Measurements from ENCODE around the gene MAP1LC3B. TPM values are rescaled to one million over a fixed set of nuclear protein-coding genes. Genes with fewer than 3 reads are reported as not detected.
A peak's percentile ranks its signal among the peaks of the same experiment; 100 is the strongest.

MAP1LC3B gene
- total RNA-seq, 1 experiment from 2014 or later = 45.3 TPM

DNA sequence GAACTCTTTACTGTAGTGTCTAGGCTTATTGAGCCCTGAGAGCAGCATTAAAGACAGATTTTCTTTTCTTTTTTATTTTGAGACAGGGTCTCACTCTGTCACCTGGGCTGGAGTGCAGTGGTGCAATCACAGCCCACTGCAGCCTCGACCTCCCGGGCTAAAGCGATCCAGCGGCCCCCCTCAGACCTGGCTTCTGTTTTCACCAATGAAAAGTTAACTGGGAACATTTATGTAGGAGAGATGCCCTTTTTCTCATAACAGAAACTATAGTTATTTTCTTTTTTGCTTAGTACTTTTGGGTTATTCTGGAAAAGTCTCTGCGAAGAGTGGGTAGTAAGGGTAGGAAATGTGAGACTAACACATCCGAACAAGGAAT is 1.5 kb downstream of the MAP1LC3B start:
- H3F3A ChIP-seq (ENCODE audit: insufficient read depth, low read depth) = peaks cover 10% of the 10 kb centered on the region; the same call in 1 of the 2 replicates
- H3K36me3 ChIP-seq (ENCODE audit: low read depth) = no peaks in the 10 kb centered on the region
- H3K4me2 ChIP-seq = peak overlapping the region; percentile 91
- no TSS peak for BruUV-seq (replicated peaks)
- no peak overlapping the region for H2AFZ ChIP-seq
- H3K4me1 ChIP-seq (replicated peaks; ENCODE audit: insufficient read depth) = peaks cover 27% of the 10 kb centered on the region
- ChIA-PET CTCF (interaction anchor here (1.1 kb wide), 1 partner anchor 829 kb away, joined by 5 read pairs; no protein-coding TSS in a partner anchor), POLR2A (ENCODE audit: unreplicated experiment) (no interaction called here)
- TF ChIP-seq EZH2 (IDR thresholded peaks at IDR 0.05; ENCODE audit: low read depth) = no peak
- TF ChIP-seq, protein P1, sequence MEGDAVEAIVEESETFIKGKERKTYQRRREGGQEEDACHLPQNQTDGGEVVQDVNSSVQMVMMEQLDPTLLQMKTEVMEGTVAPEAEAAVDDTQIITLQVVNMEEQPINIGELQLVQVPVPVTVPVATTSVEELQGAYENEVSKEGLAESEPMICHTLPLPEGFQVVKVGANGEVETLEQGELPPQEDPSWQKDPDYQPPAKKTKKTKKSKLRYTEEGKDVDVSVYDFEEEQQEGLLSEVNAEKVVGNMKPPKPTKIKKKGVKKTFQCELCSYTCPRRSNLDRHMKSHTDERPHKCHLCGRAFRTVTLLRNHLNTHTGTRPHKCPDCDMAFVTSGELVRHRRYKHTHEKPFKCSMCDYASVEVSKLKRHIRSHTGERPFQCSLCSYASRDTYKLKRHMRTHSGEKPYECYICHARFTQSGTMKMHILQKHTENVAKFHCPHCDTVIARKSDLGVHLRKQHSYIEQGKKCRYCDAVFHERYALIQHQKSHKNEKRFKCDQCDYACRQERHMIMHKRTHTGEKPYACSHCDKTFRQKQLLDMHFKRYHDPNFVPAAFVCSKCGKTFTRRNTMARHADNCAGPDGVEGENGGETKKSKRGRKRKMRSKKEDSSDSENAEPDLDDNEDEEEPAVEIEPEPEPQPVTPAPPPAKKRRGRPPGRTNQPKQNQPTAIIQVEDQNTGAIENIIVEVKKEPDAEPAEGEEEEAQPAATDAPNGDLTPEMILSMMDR (conservative IDR thresholded peaks at IDR 0.05) = no peak
- H3K9me2 ChIP-seq (ENCODE audit: insufficient read depth) = no peaks in the 10 kb centered on the region
- no peaks in the 10 kb centered on the region for H3K9me3 ChIP-seq (ENCODE audit: insufficient read depth, low read depth)
- H3K4me3 ChIP-seq = peak overlapping the region; percentile 92; the same call in 1 of the 2 replicates
- H3K27ac ChIP-seq = no peak overlapping the region
- H3K79me2 ChIP-seq (ENCODE audit: low read depth) = peaks cover 52% of the 10 kb centered on the region
- DNase-seq = no peak
- H4K20me1 ChIP-seq (ENCODE audit: insufficient read depth) = peaks cover 55% of the 10 kb centered on the region
- intact Hi-C loops (cut with micrococcal nuclease; ENCODE audit: unreplicated experiment) = loop anchor here (1.0 to 5.0 kb wide), 5 partner anchors 13 to 831 kb away; partner anchors contain the start of genes KLHDC4 and SLC7A5
- no peaks in the 10 kb centered on the region for H3K27me3 ChIP-seq (ENCODE audit: insufficient read depth, low read depth)

DNA sequence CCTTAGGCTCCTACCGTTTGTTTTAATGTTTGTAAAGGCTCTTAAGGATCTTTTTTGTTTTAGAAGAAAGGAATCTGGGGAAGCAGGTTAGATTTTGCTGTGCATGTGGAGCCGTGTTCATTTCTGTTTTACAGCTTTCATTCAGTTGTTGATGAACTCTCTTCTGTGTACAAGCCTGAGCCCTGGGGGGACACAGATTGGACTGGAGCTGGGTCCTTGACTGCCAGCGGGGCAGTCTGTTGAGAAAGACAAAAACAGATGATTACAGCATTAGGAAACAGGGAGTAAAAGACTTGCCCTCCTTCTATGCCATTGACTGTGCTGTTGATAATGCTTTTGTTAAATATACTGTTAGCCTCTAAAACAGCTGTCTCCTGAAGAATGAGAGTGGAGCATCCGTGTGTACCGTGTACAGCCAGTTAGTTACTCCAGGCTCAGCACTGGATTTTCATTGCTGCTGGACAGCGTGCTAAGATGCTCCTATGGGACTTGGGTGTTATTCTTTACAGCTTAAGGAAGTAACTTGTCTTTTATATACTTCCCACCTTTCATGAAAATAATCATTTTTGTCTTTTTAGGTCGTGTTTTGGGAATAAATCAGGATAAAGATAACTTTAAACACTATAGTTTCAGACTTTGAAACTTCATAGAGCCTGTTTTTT is 3.2 kb downstream of the MAP1LC3B start:
- DNase-seq = no peak
- H2AFZ ChIP-seq = no peak overlapping the region
- H3K4me2 ChIP-seq = no peak overlapping the region
- no peak for TF ChIP-seq EZH2 (IDR thresholded peaks at IDR 0.05; ENCODE audit: low read depth)
- TF ChIP-seq, protein P1 (conservative IDR thresholded peaks at IDR 0.05) = no peak
- H3K79me2 ChIP-seq (ENCODE audit: low read depth) = peaks cover 52% of the 10 kb centered on the region
- peaks cover 16% of the 10 kb centered on the region for H3K4me1 ChIP-seq (replicated peaks; ENCODE audit: insufficient read depth)
- BruUV-seq (replicated peaks) = no TSS peak
- CTCF ChIA-PET = interaction anchor here (0.6 to 1.3 kb wide), 2 partner anchors 240 to 1309 kb away, joined by 7 to 14 read pairs; no protein-coding TSS in a partner anchor
- H3K36me3 ChIP-seq (ENCODE audit: low read depth) = peaks cover 10% of the 10 kb centered on the region; the same call in 1 of the 2 replicates
- H3K4me3 ChIP-seq = no peak overlapping the region
- no peak overlapping the region for H3K27ac ChIP-seq
- intact Hi-C loops (cut with micrococcal nuclease; ENCODE audit: unreplicated experiment) = no loop called here
- POLR2A ChIA-PET (ENCODE audit: unreplicated experiment) = no interaction called here
- H3F3A ChIP-seq (ENCODE audit: insufficient read depth, low read depth) = peaks cover 4% of the 10 kb centered on the region; the same call in 1 of the 2 replicates
- H3K27me3 ChIP-seq (ENCODE audit: insufficient read depth, low read depth) = no peaks in the 10 kb centered on the region
- no peaks in the 10 kb centered on the region for H3K9me3 ChIP-seq (ENCODE audit: insufficient read depth, low read depth)
- H3K9me2 ChIP-seq (ENCODE audit: insufficient read depth) = no peaks in the 10 kb centered on the region
- peaks cover 62% of the 10 kb centered on the region for H4K20me1 ChIP-seq (ENCODE audit: insufficient read depth)

DNA sequence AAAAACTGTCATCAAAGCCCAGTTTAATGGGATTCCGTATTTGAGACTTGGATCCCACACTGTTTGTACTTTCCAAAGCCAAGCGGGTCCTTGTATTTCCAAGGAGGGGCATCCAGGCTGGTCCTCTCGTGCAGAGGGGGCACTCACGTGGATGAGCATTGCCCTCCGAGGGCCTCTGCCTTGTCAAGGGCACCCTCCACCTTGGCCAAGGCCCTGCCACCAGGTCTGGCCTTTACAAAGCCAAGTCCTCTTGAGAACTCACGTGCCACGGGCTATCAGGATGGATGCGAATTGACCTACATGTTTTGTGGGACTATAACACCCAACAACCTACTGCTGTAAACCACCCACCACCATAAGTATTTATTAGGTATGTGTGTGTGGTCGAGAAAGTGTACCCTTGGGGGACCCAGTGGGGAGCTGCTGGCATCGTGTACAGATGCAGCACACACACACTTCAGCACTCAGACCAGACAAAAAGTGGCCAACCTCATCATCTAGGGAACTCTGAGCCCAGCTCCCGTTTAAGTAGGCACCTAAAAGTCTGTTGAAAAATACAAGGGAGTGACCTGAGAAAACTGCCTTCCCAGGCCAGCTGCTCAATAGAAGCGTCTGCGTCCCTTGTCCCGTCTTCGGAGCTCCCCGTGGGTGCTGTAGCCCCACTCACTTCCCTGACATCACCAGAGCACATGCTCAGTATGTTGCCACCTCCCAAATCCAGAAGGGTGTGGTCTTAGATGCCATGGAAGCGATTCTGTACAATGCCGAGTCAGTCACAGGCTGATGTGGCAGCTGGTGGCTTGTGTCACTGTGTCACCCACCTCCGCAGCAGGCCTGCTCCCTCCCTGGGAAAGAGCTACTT is 12.9 kb downstream of the MAP1LC3B start:
- ChIA-PET POLR2A (ENCODE audit: unreplicated experiment) (no interaction called here), CTCF (no interaction called here)
- Histone ChIP-seq H3K27ac (no peak overlapping the region), H3K27me3 (ENCODE audit: insufficient read depth, low read depth) (no peaks in the 10 kb centered on the region), H3K9me3 (ENCODE audit: insufficient read depth, low read depth) (no peaks in the 10 kb centered on the region), H4K20me1 (ENCODE audit: insufficient read depth) (peaks cover 5% of the 10 kb centered on the region; the same call in 1 of the 2 replicates), H3K9me2 (ENCODE audit: insufficient read depth) (no peaks in the 10 kb centered on the region), H3K4me3 (no peak overlapping the region), H3K36me3 (ENCODE audit: low read depth) (peaks cover 9% of the 10 kb centered on the region; the same call in 1 of the 2 replicates), H2AFZ (no peak overlapping the region), H3K4me2 (no peak overlapping the region), H3K4me1 (replicated peaks; ENCODE audit: insufficient read depth) (no peaks in the 10 kb centered on the region), H3F3A (ENCODE audit: insufficient read depth, low read depth) (peaks cover 25% of the 10 kb centered on the region; the same call in 1 of the 2 replicates), H3K79me2 (ENCODE audit: low read depth) (no peaks in the 10 kb centered on the region)
- no peak for TF ChIP-seq EZH2 (IDR thresholded peaks at IDR 0.05; ENCODE audit: low read depth)
- TF ChIP-seq, protein P1 (conservative IDR thresholded peaks at IDR 0.05) = no peak
- intact Hi-C loops (cut with micrococcal nuclease; ENCODE audit: unreplicated experiment) = loop anchor here (5.0 kb wide), 1 partner anchor 57 kb away; no protein-coding TSS in a partner anchor
- BruUV-seq (replicated peaks) = no TSS peak
- DNase-seq = no peak
